HG03064 (cell line): ENCODE measurements around the gene ZFYVE19.

Source experiments
- ATAC-seq: cut with Tn5 transposase; IDR thresholded peaks from one replicate; pipeline ENCODE4 v1.9.1; 2021; ENCODE audit warnings: low read depth; ENCODE audit not compliant: unreplicated experiment

ZFYVE19 gene

DNA sequence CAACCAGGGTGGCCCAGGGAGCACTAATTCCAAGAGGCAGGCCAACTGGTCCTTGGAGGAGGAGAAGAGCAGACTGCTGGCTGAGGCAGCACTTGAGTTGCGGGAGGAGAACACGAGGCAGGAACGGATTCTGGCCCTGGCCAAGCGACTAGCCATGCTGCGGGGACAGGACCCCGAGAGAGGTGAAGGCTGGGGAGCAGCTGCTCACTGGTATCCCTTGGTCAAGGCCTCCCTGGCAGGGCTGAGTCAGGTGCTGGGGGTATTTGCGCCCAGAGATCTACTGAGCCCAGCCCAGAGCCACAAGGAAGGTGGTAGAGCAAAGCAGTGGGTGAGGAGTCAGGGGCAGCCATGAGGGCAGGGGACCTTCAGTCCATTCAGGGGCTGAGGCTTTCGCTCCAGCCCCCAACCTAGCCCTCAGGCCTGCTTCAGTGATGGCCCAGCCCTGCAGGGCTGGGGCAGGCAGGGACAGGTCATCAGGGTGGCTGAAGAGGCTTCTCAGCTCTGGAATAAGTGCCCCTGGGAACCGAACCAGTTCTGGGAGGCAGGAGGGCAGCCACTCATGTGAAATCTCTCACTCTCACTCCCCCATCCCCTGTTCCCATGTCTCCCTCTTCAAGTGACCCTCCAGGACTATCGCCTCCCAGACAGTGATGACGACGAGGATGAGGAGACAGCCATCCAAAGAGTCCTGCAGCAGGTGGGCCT, 6.0 kb downstream of the ZFYVE19 start:
- ATAC-seq: no peak

DNA sequence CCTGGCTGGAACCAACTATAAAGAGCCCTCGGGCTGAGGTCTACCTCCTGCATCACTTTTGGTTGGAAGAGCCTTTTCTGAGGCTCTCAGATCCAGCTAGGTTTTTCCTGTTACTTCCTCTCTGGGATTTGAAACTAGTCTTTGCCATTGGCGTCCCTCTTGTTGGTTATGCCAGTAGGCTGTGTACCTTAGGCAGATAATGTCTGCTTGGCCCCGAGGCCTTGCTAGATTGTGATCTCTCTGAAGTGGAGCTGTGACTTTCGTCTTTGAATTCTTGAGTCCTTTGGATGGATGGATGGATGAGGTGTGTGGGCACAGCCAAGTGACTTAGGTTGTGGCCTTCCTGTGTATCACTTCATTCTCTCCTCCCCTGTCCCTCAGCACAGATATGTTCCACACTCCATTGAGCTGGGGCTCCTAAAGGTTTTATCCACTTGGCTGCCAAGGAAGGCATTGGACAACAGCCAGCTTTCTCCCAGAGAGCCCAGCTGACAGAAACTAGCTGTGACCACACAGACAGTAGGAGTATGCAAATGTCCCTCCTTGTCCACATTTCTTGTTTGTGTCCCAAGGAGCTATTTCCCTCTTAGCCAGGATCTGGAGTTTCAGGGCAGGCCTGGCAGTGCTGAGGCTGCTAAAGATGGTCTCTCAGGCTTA, 8.3 kb downstream of the ZFYVE19 start:
- ATAC-seq: no peak

DNA sequence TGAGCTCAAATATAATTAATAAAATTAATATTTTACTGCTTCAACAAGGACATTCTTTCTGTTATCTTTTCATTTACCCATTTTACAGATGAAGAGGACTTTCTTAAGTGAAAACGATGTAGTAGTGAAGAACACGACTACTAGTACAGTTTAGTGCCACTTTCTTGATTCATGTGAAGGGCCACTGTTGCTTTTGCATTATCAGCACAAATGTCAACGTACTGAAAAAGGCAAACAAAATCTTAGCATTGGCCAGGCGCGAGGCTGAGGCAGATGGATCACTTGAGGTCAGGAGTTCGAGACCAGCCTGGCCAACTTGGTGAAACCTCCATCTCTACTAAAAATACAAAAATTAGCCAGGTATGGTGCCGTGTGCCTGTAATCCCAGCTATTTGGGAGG, 12.2 kb downstream of the ZFYVE19 start:
- ATAC-seq: no peak

DNA sequence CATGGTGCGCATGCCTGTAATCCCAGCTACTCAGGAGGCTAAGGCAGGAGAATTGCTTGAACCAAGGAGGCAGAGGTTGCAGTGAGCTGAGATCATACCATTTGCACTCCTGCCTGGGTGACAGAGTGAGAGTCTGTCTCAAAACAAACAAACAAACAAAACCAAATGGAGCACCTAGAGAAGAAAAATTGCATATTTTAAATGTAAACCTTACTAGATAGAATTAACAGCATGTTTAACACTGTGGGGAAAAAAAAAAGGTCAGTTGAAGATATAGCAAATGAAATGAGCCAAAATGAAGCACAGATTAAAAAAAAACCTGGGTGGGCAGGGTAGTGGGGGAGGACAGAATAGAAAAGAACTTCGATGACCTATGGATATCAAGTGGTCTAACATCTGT, 14.3 kb downstream of the ZFYVE19 start:
- ATAC-seq: no peak

DNA sequence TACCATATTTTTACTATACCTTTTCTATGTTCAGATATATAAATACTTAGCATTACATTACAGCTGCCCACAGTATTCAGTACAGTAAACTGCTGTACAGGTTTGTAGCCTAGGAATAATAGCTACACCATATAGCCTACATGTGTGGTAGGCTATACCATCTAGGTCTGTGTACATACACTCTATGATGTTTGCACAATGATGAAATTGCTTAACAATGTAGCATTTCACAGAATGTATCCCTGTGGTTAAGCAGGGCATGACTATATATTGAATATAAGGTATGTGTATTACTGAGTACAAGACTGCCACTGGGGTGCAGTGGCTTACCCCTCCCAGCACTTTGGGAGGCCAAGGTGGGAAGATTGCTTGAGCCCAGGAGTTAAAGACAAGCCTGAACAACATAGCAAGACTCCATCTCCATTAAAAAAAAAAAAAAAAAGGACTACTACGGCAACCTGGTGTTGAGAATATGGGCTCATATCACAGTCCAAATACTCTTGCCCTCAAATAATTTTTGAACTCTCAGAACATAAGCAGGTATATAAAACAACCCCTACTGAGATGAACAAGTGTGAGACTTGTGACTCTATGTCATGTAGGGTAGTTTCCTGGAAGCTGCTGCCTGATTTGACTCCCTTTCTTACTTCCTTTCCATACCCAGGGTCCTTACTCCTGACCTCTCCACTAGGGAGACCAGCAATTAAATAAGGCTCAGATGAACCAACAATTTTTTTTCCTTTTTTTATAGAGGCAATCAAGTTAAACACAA, 16.9 kb downstream of the ZFYVE19 start:
- ATAC-seq: no peak

DNA sequence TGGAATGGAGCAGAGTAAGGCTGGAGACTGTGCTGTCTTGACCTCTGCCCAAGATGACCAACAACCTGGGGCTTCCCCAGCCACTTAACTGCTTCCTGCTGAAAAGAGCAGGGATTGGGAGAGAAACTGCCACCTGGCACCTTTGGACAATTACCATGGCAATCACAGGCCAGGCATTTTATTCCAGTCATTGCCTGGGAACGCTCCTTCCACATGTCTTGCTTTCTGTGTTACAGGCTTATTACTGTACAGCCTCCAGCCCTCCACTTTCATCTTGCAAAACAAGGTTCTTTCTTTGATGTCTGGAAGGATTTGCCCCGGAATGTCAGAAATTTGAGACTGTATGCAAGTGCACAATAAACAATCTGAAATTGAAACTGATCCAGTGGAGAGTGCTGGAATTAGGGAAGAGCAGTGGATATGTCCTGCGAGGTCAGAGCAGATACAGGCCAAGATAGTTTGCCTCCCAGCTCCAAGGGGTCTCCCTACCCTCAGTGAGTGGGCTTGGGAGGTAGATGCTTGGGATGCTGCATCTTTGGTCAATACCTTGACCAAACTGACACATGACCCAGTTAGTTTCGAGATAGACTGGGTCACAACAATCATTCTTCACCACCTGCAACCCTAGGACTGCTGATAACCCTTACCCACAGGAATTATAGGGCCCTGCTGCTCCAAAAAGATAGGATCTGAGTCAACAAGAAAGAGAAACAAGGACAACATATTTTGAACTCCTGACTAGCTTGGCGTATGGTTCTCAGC, 19.0 kb downstream of the ZFYVE19 start:
- no peak for ATAC-seq

DNA sequence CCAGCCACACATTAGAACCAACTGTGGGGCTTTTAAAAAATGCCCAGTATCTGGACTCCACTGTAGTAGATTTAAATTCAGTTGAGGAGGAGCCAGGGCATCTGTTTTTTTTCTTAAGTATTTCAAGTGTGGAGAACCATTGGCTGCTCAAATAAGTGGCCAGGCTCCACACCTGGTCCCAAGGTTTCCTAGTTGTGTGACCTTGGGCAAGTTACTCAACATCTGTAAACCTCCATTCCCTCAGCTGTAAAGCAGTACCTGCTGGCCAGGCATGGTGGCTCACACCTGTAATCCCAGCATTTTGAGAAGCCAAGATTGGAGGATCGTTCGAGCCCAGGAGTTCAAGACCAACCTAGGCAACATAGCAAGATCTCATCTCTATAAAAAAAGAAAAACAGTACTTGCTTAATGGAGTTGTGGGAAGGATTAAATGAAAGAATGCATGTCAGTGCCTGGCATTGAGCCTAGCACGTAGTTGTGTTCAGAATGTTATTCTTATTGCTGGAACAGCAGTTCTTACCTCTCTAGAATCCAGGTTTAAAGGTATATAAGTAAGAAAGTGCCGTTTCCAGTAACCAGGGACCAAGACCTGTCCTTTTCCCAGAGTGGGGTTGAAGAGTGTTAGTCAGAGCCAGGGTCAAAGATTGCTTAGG, 19.7 kb downstream of the ZFYVE19 start:
- ATAC-seq: no peak

DNA sequence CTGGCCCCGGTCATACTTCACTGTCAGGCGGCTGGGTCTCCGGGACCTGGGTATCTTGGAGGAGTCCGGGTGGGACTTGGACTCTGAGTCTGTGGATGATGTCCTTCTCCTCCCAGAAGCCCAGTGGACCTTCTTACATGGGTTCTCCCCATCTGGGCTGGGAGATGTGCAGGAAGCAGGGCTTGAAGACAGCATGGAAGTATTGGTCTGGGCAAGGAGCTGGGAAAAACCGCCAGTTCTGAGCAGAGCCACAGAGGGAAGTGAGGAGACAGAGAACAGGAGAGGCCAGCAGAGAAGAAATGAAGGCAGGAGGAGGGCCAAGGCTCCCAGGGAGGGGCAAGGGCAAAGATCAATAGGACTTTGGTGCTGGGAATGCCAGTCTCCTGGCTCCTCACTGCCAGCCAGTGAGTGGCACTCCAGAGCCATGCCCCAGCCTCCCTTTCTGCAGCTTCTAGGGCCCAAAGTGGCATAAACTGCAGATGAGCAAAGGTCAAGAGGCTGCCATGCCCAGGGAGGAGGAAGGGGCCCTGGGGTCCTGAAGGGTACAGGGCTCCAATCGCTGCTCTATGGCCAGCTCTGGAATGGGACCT, 21.7 kb downstream of the ZFYVE19 start, which contains the start of gene PPP1R14D:
PPP1R14D (minus strand) TSS at position 262 of the 590 bp plus-strand sequence; CDS start at position 195, 67 bp downstream.
- no peak for ATAC-seq

DNA sequence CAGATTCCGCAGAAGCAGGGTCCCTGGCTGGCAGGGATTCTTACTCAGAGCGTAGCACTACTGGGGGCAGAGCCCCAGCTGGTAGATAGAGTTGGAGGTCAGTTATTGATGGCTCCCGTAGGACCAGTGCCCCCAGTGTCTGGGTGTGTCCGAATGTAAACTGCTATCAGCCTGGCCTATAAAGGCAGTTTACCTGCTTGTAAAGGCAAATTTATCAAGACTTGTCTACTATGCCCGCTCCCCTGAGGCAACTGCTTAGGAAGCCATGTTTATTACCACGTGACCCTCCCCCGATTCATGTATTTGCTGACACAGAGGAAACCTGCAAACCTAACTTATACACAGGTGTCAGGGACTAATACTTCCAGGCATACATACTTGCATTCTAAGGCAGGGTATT, 22.2 kb downstream of the ZFYVE19 start:
- no peak for ATAC-seq

DNA sequence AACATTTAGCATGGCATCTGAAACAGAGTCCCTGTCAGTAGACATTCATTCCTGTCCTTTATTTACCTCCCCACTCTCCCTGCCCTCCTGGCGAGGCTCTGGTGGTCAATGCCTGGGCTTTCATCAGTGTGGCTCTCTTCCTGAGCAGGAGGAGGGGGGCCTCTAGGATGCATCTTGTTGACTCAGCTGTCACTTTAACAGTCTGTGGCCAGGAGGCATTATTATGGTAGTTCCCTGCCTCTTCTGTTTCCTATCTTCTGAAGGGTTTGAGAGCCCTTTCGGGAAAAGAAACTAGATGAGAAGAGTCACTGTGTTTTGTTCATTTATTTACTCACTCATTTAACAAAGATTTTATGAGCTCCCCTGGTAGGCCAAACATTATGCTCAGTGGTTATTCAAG, 24.0 kb downstream of the ZFYVE19 start:
- ATAC-seq: no peak

DNA sequence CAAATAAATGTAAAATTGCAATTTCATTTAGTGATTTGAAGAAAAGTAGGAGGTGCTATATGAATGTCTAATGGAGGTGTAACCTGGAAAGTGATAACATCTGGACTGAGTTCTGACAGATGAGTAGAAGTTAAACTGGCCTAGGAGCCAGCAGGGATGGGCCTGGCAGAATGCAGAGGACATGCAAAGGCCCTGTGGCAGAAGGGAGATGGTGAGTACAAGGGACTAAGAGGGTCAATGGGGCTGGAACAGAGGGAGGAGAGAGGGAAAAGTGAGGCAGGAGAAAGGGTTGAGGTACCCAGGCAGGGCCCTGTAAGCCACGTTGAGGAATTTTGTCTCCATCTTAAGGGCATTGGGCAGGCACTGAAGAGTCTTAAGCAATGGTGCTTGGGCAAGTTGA, 25.0 kb downstream of the ZFYVE19 start:
- no peak for ATAC-seq

DNA sequence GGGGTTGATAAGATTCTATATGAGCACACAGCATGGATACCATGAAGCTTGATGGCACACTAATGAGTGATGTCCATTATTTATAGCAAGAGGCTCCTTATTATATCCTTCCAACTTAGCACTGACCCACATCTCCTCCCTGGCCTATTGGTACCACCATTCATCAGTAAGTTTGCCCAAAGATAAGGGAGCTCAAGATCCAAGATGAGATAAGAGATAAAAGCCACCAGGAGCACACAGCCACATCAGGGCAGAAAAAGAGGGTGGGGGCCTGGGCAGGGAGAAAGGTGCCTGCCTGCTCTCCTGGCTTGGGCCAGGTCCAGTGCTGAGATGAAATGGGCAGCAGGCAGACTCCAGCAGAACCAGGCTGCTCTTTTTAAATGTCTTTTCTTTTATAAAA, 26.0 kb downstream of the ZFYVE19 start:
- no peak for ATAC-seq

DNA sequence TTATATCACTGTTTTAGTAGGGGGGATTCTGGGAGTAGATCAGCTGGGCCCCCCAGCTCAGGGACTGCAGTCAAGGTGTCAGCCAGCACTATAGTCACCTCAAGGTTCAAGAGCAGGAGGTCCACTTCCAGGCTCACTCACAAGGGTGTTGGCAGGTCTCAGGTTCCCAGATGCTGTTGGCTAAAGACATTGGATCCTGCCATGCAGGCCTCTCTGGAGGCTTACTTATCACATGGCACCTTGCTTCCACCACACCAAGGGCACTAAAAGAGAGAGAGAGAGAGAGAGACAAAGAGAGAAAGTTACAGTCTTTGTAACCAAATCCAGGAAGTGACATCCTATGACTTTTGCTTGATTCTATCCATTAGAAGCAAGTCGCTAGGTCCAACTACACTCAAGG, 29.1 kb downstream of the ZFYVE19 start:
- ATAC-seq: no peak

DNA sequence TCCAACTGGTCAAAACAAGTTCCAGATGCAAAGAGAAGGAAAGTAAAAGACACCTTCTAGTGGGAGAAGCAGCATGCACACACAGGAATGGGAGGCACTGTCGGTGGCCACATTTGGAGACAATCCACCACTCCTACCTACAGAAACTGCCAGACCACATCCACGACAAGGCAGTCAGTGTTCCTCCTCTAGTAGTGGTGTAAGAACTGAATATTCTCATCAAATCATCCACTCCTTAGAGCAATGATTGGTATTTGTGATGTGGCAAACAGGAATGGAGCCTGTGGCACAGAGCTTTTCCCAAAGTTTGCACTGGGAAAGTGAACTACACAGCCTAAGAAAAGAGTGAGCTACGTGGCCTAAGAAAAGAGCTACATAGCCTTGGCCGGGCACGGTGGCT, 31.9 kb downstream of the ZFYVE19 start:
- no peak for ATAC-seq

DNA sequence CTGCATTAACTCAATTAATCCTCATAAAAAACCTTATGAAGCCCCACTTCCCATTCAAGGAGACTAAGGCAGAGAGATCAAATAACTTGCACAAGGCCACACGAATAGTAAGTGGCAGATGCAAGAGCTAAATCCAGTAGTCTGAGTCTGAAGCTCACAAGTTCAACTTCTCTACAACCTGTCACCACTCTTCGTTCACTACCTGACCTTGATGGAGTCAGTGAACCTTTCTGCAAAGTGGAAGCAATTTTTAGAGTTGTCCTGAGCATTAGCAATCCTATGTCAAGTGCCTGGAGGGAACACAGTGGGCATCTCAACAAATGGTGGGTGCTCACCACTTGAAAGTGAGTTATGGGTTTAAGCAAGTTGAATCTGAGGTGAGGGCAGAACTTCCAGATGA, 34.9 kb downstream of the ZFYVE19 start:
- no peak for ATAC-seq

DNA sequence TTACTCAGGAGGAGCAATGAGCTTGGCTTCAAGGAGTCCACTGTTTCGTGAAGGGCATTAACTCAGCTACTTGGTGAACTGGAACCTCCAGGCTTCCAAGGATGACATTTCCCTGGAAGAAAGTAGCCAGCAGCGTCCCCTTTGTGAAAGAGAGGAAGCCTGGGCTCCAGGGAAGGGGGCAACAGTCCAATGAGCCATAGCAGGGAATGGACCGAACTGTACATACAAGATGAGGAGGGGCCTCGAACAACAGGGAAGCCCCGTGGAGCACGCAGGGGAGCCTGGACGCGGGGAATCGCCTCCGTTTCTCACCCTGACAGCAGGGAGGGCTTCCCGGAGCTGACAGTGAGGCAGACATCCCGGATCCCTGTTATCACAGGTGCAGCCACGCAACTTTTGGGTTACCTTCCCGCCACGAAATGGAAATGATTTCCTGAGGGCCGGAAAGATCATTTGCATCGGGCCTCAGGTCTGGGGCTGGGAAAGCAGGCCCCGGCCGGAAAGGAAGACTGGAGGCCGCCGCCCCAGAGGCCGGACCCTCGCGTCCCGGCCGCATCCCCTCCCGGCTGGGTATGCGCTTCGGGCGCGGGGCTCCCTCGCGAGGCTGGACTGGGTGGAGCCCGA, 36.5 kb downstream of the ZFYVE19 start:
- no peak for ATAC-seq

DNA sequence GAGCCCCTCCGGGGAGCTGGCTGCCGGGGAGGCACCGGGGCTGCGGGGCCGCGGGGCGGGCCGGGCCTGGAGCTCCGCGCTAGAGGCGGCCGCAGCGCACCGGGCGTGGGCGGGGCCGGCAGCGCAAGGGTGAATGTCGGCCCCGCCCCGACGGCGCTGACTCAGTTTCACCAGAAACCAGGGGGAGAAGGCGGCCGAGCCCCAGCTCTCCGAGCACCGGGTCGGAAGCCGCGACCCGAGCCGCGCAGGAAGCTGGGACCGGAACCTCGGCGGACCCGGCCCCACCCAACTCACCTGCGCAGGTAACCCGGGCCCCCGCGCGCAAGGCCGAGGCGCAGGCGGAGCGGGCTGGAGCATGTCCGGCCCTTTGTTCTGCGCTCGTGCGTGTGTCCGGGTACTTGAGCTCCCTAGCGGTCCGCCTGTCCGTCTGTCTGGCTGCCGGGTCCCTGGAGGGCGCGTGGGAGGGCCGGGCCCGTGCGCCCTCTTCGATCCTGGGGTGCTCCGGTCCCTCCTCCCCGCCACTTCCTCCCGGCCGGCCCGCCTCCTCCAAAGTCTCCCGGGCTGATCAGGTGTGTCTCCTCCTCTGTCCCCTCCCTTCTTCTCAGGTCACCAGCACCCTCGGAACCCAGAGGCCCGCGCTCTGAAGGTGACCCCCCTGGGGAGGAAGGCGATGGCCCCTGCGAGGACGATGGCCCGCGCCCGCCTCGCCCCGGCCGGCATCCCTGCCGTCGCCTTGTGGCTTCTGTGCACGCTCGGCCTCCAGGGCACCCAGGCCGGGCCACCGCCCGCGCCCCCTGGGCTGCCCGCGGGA, 37.2 kb downstream of the ZFYVE19 start, which contains the start of gene SPINT1:
SPINT1 (plus strand) TSS at position 164 of the 811 bp plus-strand sequence; CDS start at position 671, 507 bp downstream.
- no peak for ATAC-seq

DNA sequence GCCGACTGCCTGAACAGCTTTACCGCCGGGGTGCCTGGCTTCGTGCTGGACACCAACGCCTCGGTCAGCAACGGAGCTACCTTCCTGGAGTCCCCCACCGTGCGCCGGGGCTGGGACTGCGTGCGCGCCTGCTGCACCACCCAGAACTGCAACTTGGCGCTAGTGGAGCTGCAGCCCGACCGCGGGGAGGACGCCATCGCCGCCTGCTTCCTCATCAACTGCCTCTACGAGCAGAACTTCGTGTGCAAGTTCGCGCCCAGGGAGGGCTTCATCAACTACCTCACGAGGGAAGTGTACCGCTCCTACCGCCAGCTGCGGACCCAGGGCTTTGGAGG, 37.8 kb downstream of the ZFYVE19 start:
- ATAC-seq: no peak

DNA sequence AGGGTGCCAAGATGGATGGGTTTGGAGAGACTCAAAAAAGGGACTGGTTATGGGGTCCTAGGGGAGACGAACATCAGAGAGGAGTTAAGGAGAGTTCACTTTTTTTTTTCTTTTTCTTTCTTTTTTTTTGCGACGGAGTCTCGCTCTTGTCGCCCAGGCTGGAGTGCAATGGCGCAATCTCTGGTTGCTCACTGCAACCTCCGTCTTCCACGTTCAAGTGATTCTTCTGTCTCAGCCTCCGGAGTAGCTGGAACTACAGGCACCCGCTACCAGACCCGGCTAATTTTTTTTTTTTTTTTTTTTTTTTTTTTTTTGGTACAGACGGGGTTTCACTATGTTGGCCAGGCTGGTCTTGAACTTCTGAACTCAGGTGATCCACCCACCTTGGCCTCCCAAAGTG, 38.1 kb downstream of the ZFYVE19 start:
- ATAC-seq: no peak
